ENCODE results near the gene SAP25. TPM values are rescaled to one million over a fixed set of nuclear protein-coding genes. Genes with fewer than 3 reads are reported as not detected.
"Not testable (repeated sequence)": the region's sequence is repeated elsewhere in the genome, so short reads cannot be mapped to it uniquely, and the experiment has no call there.

Gene SAP25

DNA sequence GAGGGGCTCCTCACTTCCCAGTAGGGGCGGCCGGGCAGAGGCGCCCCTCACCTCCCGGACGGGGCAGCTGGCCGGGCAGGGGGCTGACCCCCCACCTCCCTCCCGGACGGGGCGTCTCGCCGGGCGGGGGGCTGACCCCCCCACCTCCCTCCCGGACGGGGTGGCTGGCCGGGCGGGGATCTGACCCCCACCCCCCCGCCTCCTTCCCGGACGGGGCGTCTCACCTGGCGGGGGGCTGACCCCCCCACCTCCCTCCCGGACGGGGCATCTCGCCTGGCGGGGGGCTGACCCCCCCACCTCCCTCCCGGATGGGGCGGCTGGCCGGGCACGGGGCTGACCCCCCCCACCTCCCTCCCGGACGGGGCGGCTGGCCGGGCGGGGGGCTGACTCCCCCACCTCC is 50.5 kb downstream of the SAP25 start:
- H3K56ac ChIP-seq (ENCODE audit: low read length); H3K27ac ChIP-seq (ENCODE audit: low read depth, low read length); H4K5ac ChIP-seq (ENCODE audit: low read length); H3K4me1 ChIP-seq (ENCODE audit: control insufficient read depth, low read depth, low read length); H2BK15ac ChIP-seq (replicated peaks; ENCODE audit: low read depth); H2AK5ac ChIP-seq (ENCODE audit: low read length); H2BK5ac ChIP-seq (ENCODE audit: low read length); H3K4me3 ChIP-seq (ENCODE audit: low read length); DNase-seq; H4K8ac ChIP-seq (ENCODE audit: low read depth, low read length); H3K4ac ChIP-seq (ENCODE audit: low read depth, low read length); H3K18ac ChIP-seq (ENCODE audit: low read length); H3K36me3 ChIP-seq (ENCODE audit: control insufficient read depth, insufficient read depth, low read length); H2BK120ac ChIP-seq (ENCODE audit: low read depth, low read length); H3K9ac ChIP-seq (ENCODE audit: low read length); H3K27me3 ChIP-seq (ENCODE audit: insufficient read depth, low read length, poor library complexity); H3K79me2 ChIP-seq (ENCODE audit: control insufficient read depth, insufficient read depth, low read length); H3K23ac ChIP-seq (ENCODE audit: low read length); H3K79me1 ChIP-seq (ENCODE audit: low read length); H3K4me2 ChIP-seq (ENCODE audit: low read length): not testable (repeated sequence)
- no CpG with 5 or more reads among the region's 34 CpGs for WGBS (ENCODE audit: extremely low coverage, insufficient coverage, low lambda C conversion rate)

Small RNA genes lying within 50 kb of the gene (small RNA-seq; reads per million reads assigned to genes)
- gene RN7SL416P (ENCODE audit: insufficient read depth) (not detected), gene SAP25 (ENCODE audit: insufficient read depth) (not detected)

Measured in mesendoderm (in vitro differentiated cells).